ENCODE measurements around the gene TRERF1. TPM values are rescaled to one million over a fixed set of nuclear protein-coding genes. Genes with fewer than 3 reads are reported as not detected.

TRERF1 gene
- total and polyA plus RNA-seq, 5 donors from 2014 or later: 2.3 to 55.7 (median 4.7) TPM

DNA sequence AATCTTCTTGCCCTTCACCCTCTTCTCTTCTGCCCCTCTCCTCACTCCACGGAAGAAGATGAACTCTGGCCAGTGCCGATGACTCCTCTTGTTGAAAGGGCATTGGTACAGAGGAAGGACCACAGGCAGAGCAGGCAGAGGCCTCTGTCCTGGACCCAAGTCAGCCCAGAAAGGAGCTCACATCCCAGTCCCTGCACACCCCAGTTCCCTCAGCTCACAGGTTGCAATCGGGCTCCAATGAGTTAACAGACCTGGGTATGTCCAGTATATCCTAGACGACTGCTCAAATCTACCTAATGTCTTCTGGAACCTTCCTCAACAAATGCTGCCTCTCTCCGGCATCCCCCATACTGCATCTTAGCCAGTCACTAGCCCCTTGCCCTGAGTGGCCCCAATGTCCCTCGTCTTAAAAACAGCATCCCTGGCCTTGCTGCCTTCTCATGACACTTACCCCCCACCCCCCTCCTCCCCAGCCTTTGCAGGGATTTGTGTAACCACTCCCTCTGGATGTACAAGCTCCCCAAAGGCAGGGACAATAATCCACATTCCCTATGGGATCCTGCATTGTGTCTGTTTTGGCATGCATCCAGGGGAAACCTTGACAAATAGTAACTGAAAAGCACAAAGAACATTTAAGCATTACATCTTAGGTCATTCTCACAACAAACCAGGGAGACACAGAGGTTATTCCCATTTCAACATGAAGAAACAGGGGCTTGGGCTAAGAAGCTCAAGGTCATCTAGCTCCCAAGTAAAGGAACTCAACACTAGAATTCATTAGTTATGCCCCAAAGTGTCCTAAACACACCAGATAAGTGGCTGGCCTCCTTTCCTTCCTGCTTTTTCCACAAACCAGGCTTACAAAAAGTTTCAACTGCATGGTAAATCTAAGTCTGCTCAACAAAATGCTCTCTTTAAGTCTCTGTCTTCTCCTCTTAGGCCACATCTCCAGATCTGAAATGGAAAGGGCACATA lies 45.1 kb downstream of the TRERF1 start:
- peak overlapping the region in 2 of 3 donors; percentile 28 to 82 for H3K27ac Mint-ChIP-seq
- no peaks in the 10 kb centered on the region for H3K9me3 Mint-ChIP-seq
- H3K4me3 Mint-ChIP-seq: peak overlapping the region in 2 of 4 donors; percentile 15 to 32
- Histone ChIP-seq H3K4me3 (ENCODE audit: low read depth, low read length) (no peak overlapping the region), H3K27ac (ENCODE audit: insufficient read depth, low read length, poor library complexity, severe bottlenecking) (no peak overlapping the region), H3K27me3 (ENCODE audit: control insufficient read depth, insufficient read depth, low read length) (no peaks in the 10 kb centered on the region), H3K36me3 (ENCODE audit: control insufficient read depth, insufficient read depth, low read length) (no peaks in the 10 kb centered on the region), H3K9me3 (ENCODE audit: control insufficient read depth in 2 of 2, low read length in 2 of 2) (no peaks in the 10 kb centered on the region), H3K4me1 (ENCODE audit: control insufficient read depth, insufficient read depth, low read length, poor library complexity, severe bottlenecking) (peaks cover 48% of the 10 kb centered on the region)
- no peaks in the 10 kb centered on the region for H3K27me3 Mint-ChIP-seq
- no peak for DNase-seq
- H3K4me1 Mint-ChIP-seq: peaks cover 32 to 80% (median 53%) of the 10 kb centered on the region in 4 donors
- no peak for ATAC-seq (ENCODE audit: low read depth in 2 of 2)
- H3K36me3 Mint-ChIP-seq: peaks cover 24% of the 10 kb centered on the region

DNA sequence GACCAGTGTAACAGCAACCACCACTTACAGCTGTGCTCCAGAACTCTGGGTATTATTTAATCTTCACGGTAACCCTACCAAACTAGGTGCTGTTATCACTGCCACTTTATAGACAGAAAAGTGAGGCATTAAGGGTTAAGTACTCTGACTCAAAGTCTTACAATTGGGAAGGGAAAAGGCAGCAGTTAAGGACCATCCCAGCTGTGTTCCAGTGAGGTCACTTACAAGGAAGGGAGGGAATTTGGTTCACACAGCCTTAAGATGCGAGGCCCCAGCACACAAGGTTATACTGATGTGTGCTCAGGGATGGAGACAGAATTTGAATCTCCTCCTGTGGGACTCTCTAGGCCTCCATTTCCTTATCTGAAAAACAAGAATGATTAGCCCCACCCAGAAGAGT lies 46.7 kb downstream of the TRERF1 start:
- peak overlapping the region in 1 of 4 donors; percentile 13 for H3K4me3 Mint-ChIP-seq

DNA sequence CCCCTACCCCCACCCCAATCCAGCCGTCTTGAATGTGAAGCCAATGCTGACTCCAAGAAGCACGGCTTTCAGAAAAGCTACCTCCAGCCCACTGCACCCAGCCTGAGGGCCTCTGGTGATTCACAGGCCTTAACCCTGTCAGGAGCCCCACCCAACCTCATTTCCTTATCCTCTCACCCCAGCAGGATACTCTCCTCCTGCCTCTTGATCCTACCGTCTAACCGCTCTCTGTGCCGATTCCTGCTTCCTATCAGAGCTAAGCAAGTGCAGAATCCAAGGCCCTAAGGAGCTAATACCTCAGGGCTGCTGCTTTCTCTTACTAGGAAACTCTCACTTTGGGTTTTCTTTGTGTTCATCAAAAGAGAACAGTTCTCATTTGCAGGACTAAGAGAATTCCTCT lies 47.2 kb downstream of the TRERF1 start:
- peak overlapping the region; percentile 36 for H3K27ac ChIP-seq (ENCODE audit: insufficient read depth, low read length, poor library complexity, severe bottlenecking)
- ATAC-seq (ENCODE audit: low read depth in 2 of 2) (peak; percentile 62 to 71), DNase-seq (peak in 1 of 3 donors; percentile 58)
- no peaks in the 10 kb centered on the region for H3K9me3 Mint-ChIP-seq
- H3K4me1 ChIP-seq (ENCODE audit: control insufficient read depth, insufficient read depth, low read length, poor library complexity, severe bottlenecking): peaks cover 54% of the 10 kb centered on the region
- H3K27ac Mint-ChIP-seq: peak overlapping the region; percentile 92 to 95 (median 92)
- H3K4me3 Mint-ChIP-seq: peak overlapping the region; percentile 22 to 87 (median 68)
- H3K27me3 Mint-ChIP-seq: no peaks in the 10 kb centered on the region
- peaks cover 26 to 82% (median 60%) of the 10 kb centered on the region in 4 donors for H3K4me1 Mint-ChIP-seq
- no peaks in the 10 kb centered on the region for H3K36me3 ChIP-seq (ENCODE audit: control insufficient read depth, insufficient read depth, low read length)
- H3K4me3 ChIP-seq (ENCODE audit: low read depth, low read length): no peak overlapping the region
- H3K36me3 Mint-ChIP-seq: peaks cover 19% of the 10 kb centered on the region
- no peaks in the 10 kb centered on the region for H3K9me3 ChIP-seq (ENCODE audit: control insufficient read depth in 2 of 2, low read length in 2 of 2)
- no peaks in the 10 kb centered on the region for H3K27me3 ChIP-seq (ENCODE audit: control insufficient read depth, insufficient read depth, low read length)

More for the DNA sequence above, 46.7 kb downstream of the TRERF1 start:
- Histone ChIP-seq H3K36me3 (ENCODE audit: control insufficient read depth, insufficient read depth, low read length) (no peaks in the 10 kb centered on the region), H3K27me3 (ENCODE audit: control insufficient read depth, insufficient read depth, low read length) (no peaks in the 10 kb centered on the region), H3K9me3 (ENCODE audit: control insufficient read depth in 2 of 2, low read length in 2 of 2) (no peaks in the 10 kb centered on the region), H3K27ac (ENCODE audit: insufficient read depth, low read length, poor library complexity, severe bottlenecking) (peak overlapping the region; percentile 36), H3K4me1 (ENCODE audit: control insufficient read depth, insufficient read depth, low read length, poor library complexity, severe bottlenecking) (peaks cover 54% of the 10 kb centered on the region), H3K4me3 (ENCODE audit: low read depth, low read length) (peak overlapping the region; percentile 42)
- no peaks in the 10 kb centered on the region for H3K9me3 Mint-ChIP-seq
- H3K4me1 Mint-ChIP-seq: peaks cover 32 to 82% (median 57%) of the 10 kb centered on the region in 4 donors
- DNase-seq (no peak), ATAC-seq (ENCODE audit: low read depth in 2 of 2) (no peak)
- H3K36me3 Mint-ChIP-seq: peaks cover 19% of the 10 kb centered on the region
- H3K27me3 Mint-ChIP-seq: no peaks in the 10 kb centered on the region
- peak overlapping the region; percentile 92 to 95 (median 92) for H3K27ac Mint-ChIP-seq

DNA sequence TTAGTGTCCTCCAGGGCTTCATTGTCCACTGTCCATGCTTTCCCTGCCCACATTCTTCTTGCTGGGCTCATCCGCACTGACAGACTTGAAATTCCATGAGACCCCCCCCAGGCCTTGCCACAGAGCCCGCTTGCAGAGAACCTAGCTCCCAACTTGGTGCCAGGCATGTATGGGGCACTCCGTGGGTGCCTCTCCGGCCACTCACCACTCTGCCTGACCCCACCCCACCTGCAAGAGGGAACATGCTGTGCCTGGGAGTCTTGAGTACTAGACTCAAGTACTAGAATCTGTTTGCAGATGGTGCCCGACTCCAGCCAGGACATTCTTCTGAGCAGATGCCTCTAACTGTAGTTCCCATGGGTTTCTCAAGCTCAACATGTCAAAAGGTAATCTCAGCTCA lies 47.9 kb downstream of the TRERF1 start:
- no peaks in the 10 kb centered on the region for H3K9me3 ChIP-seq (ENCODE audit: control insufficient read depth in 2 of 2, low read length in 2 of 2)
- Mint-ChIP-seq H3K36me3 (peaks cover 19% of the 10 kb centered on the region), H3K27me3 (no peaks in the 10 kb centered on the region), H3K4me1 (peaks cover 23 to 84% (median 58%) of the 10 kb centered on the region in 4 donors), H3K9me3 (no peaks in the 10 kb centered on the region), H3K27ac (peak overlapping the region; percentile 92 to 95 (median 92)), H3K4me3 (peak overlapping the region in 2 of 4 donors; percentile 65 to 70)
- no peak for DNase-seq
- peaks cover 54% of the 10 kb centered on the region for H3K4me1 ChIP-seq (ENCODE audit: control insufficient read depth, insufficient read depth, low read length, poor library complexity, severe bottlenecking)
- H3K27ac ChIP-seq (ENCODE audit: insufficient read depth, low read length, poor library complexity, severe bottlenecking): peak overlapping the region; percentile 36
- H3K36me3 ChIP-seq (ENCODE audit: control insufficient read depth, insufficient read depth, low read length): no peaks in the 10 kb centered on the region
- H3K4me3 ChIP-seq (ENCODE audit: low read depth, low read length): no peak overlapping the region
- ATAC-seq (ENCODE audit: low read depth in 2 of 2): no peak
- no peaks in the 10 kb centered on the region for H3K27me3 ChIP-seq (ENCODE audit: control insufficient read depth, insufficient read depth, low read length)

DNA sequence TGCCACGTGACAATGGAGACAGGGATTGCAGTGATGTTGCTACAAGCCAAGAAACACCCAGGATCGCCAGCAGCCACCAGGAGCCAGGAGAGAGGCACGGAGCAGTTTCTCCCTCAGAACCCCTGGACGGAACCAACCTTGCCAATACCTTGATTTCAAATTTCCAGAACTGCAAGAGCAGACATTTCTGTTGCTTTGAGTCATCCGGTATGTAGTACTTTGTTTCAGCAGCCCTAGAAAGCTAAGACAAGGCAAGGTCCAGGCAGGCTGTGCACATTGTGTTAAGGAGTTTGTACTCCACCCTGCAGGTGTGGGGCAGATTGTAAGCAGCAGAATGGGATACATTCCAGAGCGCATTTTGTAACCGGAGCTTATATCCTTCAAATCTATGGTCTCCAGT lies 48.3 kb downstream of the TRERF1 start:
- H3K36me3 ChIP-seq (ENCODE audit: control insufficient read depth, insufficient read depth, low read length): no peaks in the 10 kb centered on the region
- H3K27ac ChIP-seq (ENCODE audit: insufficient read depth, low read length, poor library complexity, severe bottlenecking): no peak overlapping the region
- Mint-ChIP-seq H3K36me3 (peaks cover 24% of the 10 kb centered on the region), H3K27me3 (no peaks in the 10 kb centered on the region), H3K9me3 (no peaks in the 10 kb centered on the region), H3K27ac (peak overlapping the region in 1 of 3 donors; percentile 92), H3K4me3 (peak overlapping the region in 2 of 4 donors; percentile 22 to 27), H3K4me1 (peaks cover 23 to 87% (median 60%) of the 10 kb centered on the region in 4 donors)
- DNase-seq: no peak
- no peak for ATAC-seq (ENCODE audit: low read depth in 2 of 2)
- H3K27me3 ChIP-seq (ENCODE audit: control insufficient read depth, insufficient read depth, low read length): no peaks in the 10 kb centered on the region
- no peak overlapping the region for H3K4me3 ChIP-seq (ENCODE audit: low read depth, low read length)
- peaks cover 54% of the 10 kb centered on the region for H3K4me1 ChIP-seq (ENCODE audit: control insufficient read depth, insufficient read depth, low read length, poor library complexity, severe bottlenecking)
- H3K9me3 ChIP-seq (ENCODE audit: control insufficient read depth in 2 of 2, low read length in 2 of 2): no peaks in the 10 kb centered on the region

DNA sequence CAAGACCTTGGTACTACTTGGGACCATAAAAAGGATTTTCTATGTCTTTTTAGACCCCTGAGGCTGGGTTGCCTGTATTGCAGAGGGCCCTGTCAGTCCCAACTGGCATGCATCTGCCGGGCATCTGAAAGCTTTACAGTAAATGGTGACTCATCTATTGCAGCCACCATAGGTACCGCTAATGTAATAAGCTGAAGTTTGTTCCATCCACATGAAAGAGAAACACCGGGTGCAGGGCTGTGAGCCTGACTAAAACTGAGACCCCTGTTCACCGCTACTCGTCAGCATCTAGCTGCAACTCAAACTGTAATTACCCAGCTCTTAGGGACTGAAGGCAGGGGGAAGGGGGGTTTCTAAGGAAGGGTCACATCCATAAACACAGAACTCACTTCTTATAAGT lies 49.5 kb downstream of the TRERF1 start:
- Mint-ChIP-seq H3K27ac (peak overlapping the region; percentile 35 to 92 (median 44)), H3K9me3 (no peaks in the 10 kb centered on the region), H3K4me1 (peaks cover 18 to 89% (median 57%) of the 10 kb centered on the region in 4 donors), H3K27me3 (no peaks in the 10 kb centered on the region), H3K36me3 (peaks cover 27% of the 10 kb centered on the region), H3K4me3 (peak overlapping the region; percentile 27 to 66 (median 46))
- Histone ChIP-seq H3K36me3 (ENCODE audit: control insufficient read depth, insufficient read depth, low read length) (no peaks in the 10 kb centered on the region), H3K4me3 (ENCODE audit: low read depth, low read length) (peak overlapping the region; percentile 43), H3K9me3 (ENCODE audit: control insufficient read depth in 2 of 2, low read length in 2 of 2) (no peaks in the 10 kb centered on the region), H3K27me3 (ENCODE audit: control insufficient read depth, insufficient read depth, low read length) (no peaks in the 10 kb centered on the region), H3K27ac (ENCODE audit: insufficient read depth, low read length, poor library complexity, severe bottlenecking) (peak overlapping the region; percentile 15), H3K4me1 (ENCODE audit: control insufficient read depth, insufficient read depth, low read length, poor library complexity, severe bottlenecking) (peaks cover 48% of the 10 kb centered on the region)
- DNase-seq (peak; percentile 6 to 71 (median 29)), ATAC-seq (ENCODE audit: low read depth in 2 of 2) (peak; percentile 71 to 73)

DNA sequence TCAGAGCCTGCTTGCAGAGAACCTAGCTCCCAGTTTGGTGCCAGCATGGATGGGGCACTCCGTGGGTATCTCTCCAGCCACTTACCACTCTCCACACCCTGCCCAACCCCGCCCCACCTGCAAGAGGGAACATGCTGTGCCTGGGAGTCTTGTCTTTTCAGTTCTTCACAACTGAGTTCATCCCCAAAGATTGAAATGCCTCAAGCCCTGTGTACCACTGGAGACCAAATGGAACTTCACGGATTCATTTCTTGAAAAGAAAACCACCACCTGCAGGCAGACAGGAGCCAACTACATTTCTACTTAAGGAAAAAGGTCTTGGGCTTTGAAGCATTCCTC lies 50.1 kb downstream of the TRERF1 start:
- Histone ChIP-seq H3K36me3 (ENCODE audit: control insufficient read depth, insufficient read depth, low read length) (no peaks in the 10 kb centered on the region), H3K27ac (ENCODE audit: insufficient read depth, low read length, poor library complexity, severe bottlenecking) (no peak overlapping the region), H3K9me3 (ENCODE audit: control insufficient read depth in 2 of 2, low read length in 2 of 2) (no peaks in the 10 kb centered on the region), H3K4me1 (ENCODE audit: control insufficient read depth, insufficient read depth, low read length, poor library complexity, severe bottlenecking) (peaks cover 44% of the 10 kb centered on the region), H3K4me3 (ENCODE audit: low read depth, low read length) (peak overlapping the region; percentile 43), H3K27me3 (ENCODE audit: control insufficient read depth, insufficient read depth, low read length) (no peaks in the 10 kb centered on the region)
- ATAC-seq (ENCODE audit: low read depth in 2 of 2) (no peak), DNase-seq (no peak)
- Mint-ChIP-seq H3K27me3 (no peaks in the 10 kb centered on the region), H3K9me3 (no peaks in the 10 kb centered on the region), H3K4me1 (peaks cover 18 to 88% (median 60%) of the 10 kb centered on the region in 4 donors), H3K27ac (peak overlapping the region in 2 of 3 donors; percentile 54 to 60), H3K4me3 (peak overlapping the region in 1 of 4 donors; percentile 13), H3K36me3 (peaks cover 27% of the 10 kb centered on the region)

Measured in CD4-positive, CD25-positive, alpha-beta regulatory T cell (primary cell).